SIG-M5 treated with dmso at 0.1 percent for 504 hours (cell line): ENCODE data around the gene DGUOK.
"Not testable (repeated sequence)": the region's sequence is repeated elsewhere in the genome, so short reads cannot be mapped to it uniquely, and the experiment has no call there.

Source experiments
- DNase-seq: peaks from one replicate; lab custom pipeline; 2025; ENCODE audit not compliant: unreplicated experiment; lab: John Stamatoyannopoulos, UW

DGUOK gene

DNA sequence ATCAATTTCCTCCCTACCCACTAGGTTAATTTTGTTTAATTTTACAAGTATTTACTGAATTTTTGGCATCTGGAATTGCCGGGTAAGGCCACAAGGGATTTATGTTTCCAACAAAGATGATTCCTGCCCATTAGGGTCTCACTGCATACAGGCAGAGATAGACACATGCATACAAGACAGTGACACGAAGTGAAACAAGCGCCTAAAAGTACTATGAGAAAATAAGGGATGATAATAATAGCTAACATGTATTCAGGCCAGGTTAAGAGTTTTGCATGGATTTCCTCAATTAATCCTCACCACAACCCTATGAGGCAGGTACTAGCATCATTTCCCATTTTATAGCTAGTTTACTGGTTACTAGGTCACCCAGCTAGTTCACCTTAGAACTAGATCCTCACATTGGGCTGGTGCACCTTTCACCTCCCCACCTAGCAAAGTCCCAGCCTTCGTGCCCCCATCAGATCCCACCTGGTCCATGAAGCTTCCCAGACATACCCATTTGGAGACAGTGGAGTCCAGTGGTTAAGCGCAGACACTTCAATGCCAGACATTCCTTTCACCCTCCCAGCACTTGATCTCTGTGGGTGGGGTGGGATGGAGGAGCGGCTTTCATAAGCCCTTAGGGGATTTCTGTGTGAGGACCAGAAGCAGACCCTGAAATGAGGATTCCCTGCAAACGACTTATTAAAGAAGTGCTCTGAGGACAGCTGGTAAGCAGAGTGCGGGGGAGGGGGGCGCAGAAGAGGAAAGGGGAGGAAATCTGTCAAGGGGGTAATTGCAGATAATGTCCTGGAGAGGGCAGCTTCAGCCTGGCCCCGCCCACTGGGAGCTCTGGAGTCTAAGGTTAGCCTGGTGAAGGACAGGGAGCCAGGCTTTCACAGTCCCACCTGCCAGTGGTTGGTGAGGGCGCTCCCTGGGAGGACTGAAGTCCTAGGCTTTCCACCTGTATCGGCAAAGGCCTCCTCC, 5.8 kb upstream of the DGUOK start:
- DNase-seq = peak; percentile 48

DNA sequence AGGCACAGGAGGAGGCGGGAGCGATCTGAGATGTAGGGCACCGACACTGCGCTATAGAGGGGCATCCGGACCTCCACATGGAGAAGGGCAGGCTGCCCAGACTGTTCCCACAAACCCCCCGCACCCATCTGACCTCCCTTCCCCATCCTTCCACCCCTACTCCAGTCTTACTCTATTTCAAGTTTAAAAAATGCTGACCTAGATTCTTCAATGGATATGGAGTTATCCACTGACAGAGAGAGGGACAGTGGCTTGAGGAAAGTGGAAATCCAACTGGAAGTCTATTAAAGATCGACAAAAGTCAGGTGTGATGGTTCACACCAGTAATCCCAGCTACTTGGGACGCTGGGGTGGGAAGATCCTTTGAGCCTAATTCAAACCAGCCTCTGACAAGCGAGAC, 5.1 kb upstream of the DGUOK start:
- DNase-seq = no peak

DNA sequence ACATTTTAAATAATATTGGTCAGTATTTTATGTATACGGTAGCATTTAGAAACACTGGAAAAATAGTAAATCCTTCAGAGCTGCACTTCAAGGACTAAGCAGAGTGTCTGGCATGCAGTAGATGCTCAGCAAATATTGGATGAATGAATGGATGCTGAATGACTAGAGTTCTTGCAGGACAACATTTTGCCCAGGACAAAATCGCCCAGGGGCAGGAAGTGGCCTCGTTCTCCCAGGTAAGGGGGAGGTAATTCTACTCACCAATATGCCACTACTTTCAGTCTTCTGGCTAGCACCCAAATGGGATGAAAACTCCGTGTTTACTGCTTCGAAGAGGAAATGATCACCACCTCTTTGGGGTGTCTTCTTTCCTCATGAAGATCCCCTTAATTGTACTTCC, 4.0 kb upstream of the DGUOK start:
- no peak for DNase-seq

DNA sequence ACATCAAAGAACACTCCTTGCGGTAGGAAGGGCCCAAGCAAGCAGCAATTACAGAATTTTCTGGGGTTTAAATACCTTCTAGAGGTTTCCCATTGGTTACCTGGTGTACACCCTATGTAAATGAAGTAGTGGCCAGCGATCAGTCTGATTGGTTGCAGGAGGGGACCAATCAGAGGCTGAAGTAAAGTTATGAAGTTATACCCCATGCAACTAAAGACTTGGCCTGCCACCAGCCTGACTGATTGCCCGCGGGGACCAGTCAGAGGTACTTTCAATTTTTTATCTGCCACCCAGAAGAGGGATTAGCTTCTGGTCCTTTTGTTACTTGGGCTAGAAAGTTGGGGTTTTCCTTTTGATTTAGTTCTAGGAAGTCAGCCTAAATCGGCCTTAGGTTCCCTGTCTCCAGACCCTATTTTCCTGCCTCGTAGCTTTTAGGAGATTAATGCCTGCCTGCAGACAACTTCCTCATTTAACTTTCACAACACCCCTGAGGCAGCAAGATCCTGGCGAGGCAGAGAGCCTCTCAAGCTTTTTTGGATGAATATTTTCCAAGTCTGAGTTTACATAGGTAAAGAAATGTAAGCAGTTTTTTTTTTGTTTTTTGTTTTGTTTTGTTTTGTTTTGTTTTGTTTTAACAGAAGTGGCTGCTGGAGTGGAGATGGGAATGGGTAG, 1.5 kb upstream of the DGUOK start:
- peak; percentile 39 for DNase-seq

DNA sequence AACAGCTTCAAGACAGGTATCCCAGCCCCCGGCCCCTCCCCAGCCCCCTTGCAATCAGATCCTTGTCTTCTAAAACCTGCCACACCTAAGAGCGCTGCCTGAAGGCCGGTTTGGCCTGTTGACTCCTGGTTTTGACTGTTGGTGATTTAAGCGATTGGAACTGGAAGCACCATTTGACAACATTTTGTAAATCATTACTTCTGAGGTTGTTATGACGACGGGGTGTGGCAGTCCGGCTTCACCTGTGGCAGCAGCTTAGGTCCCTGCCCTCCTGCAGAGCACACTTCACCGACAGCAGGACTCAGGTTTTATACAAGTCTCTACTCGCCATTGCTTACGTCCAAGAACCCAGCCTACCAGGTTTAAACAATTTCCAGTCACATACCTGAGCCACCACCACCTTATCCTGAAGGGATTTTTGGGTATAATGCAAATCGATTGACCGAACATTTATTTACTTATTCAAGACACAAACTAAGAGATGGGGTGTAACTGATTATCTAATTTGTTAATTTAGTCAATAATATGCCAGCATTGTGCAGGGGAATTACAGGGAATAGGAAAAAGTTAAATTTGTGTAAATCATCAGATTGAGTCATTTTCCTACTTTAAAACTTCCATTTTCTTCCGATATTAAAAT, 707 bp upstream of the DGUOK start:
- DNase-seq = peak; percentile 43

DNA sequence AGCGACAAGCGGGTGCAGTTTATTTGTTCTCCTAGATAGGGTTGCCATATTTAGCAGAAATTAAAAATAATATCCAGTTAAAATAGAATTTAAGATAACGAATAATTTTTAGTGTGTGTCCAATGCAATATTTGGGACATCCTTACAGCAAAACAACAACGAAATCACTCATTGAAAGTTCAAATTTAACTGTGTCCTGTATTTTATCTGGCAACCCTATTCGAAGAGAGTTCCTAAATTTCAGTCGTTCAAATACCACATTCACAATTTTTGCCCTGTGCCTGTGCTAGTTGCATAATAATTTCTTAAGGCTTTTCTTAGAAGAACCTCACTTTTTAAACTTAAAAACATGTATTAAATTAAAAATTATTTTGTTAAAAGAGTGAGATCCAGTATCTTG, 664 bp downstream of the DGUOK start:
- no peak for DNase-seq

DNA sequence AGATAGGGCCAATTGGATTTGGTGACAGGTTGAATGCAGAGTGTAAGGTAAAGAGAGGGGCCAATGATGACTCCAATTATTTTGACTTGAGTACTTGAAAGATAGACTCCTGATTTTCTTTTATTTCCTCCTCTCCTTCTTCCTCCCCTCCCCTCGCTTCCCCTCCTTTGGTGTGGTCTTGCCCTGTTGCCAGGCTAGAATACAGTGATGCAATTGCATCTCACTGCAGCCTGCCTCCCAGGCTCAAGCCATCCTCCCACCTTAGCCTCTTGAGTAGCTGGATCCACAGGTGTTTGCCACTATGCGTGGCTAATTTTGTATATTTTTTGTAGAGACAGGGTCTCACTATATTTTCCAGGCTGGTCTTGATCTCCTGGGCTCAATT, 2.3 kb downstream of the DGUOK start:
- DNase-seq = peak; percentile 19

DNA sequence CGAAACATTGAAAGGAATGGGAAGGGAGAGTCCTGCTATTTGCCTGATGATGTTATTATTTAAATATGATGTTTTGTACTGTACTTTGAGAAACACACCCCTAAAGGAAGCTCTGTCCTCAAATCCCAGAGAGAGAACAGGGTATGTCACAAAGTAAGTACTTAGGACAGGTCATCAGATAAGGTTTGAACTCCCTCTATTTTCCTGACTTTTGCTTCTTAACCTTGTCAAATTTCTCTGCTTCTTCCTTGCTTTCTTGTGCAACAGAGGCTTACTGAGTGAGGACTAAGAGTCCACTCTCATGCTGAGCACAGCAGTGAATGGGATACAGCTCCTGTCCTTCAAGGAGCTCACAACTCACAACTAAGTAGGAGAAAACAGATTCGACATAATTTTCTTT, 3.7 kb downstream of the DGUOK start:
- no peak for DNase-seq

DNA sequence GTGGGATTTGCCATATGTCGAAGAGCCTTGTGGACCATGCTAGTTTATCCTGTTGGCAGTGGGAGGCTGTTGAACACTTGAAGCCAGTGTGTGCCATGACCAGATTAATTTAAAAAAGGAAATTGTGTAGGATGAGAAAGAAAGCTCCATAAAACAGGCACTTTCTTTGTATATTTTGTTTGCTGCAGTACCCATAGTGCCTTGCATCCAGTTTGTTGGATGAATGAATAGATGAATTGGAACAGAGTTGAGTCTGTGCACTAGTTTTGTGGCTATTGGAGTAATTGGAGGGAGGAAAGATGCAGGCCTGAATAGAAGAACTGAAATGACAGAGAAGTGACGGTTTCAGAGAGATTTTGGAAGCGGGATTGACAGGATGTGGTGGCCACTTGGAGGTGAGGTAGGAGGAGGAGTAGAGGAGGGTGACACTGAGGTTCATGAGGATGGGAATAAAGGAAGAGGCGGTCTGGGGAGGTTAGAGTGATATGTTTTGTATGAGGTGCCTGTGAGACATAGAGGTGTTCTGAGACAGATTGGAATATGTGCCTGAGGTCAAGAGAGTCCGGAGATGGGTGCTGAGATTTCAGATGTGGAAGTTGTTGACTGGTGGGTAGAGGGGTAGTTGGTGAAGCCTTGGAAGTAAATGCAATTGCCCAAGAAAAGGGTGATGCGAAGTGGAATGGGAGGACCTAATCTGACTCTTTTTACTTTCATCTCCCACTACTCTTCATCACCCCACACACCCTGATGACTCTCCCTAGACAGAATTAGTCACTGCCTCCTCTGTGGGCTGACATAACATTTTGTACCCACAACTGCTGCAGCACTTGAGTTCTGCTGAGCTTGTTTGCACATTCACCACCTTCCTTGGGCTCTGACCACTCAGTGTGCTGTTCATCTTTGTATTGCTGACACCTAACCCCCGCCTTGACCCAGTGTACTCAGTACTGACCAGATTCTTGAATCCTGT, 5.1 kb downstream of the DGUOK start:
- no peak for DNase-seq

DNA sequence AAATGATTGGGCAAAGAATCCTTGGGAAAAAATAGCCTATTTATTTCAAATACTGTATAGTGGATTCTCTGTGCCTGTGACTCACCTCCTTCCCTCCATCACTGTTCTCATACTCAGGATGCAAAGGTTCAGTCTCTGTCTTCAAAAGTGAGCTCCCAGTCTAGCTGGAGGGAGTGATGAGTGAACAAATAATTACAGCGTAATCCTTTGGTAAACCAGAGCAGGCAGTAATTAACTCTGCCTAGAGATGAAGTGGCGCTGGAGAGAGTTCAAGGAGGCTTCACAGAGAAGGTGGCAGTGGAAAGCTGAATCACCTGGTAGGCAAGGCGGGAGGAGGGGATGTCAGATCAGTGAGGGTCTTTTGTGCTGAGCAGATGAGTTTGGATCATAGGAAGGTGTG, 6.5 kb downstream of the DGUOK start:
- no peak for DNase-seq

DNA sequence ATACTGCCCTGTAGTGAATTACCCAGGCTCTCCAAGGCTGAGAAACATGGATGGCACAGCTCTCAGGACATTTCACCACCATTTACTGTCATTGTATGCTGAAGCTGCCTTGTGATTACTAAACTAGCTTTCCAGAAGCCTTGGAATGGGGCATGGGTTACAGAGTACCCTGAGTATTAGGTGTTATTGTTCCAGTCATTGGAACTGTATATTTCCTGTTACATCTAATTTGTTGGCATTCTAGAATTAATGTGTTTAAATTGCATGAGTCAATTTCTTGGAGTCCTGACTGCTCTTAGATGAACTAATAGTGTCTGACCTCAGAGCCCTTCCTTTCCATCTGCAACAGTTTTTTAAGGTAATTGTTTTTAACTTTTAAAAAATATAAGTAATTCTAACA, 9.0 kb downstream of the DGUOK start:
- DNase-seq = no peak

DNA sequence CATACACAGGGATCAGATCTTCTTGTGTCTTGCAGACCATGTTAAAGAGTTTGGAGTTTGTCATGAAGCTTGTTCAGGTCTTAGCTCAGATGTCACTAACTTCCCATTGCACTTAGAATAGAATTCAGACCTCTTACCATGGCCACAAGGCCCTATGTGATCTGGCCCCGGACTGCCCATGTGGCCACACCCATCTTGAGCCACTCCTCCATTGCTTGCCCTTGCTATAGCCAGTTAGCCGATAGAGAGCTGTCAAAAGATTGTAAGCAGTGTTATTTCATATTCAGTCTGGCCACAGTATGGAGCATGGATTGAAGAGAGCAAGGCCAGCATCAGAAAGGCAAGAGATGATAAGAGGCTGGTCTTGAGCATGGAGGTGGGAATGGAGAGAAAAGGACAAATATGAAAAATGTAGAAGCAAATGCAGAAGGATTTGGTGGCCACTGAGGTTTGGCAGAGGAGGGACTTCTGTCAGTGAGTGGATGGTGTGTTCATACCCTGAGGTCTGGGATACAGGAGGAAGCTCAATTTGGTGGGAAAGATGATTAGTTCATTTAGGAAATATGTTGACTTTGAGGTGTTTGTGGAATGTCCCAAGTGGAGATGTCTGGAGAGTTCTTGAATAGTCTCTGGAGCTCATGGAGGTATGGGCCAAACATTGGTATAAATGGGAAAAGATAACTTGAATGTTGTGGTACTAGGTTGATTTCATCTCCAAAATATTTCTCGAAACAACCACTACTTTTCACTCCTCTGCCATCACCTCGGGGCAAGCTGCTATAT, 10.6 kb downstream of the DGUOK start:
- no peak for DNase-seq

DNA sequence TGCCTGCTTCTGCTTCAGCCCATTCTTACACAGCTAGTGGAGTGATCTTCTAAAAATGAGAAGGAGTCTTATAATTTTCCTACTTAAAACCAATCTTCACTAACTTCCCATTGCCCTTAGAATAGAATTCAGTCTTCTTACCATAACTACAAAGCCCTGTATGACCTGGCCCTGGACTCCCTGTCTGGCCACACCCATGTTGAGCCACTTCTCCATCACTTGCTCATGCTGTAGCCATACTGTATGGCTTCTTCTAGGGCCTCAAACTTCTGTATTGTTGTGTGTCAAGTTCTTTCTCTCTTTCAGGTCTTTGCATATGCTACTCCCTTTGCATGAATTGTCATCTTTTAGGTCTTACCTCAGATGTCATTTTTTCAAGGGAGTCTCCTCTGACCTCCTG, 11.2 kb downstream of the DGUOK start:
- DNase-seq = no peak

DNA sequence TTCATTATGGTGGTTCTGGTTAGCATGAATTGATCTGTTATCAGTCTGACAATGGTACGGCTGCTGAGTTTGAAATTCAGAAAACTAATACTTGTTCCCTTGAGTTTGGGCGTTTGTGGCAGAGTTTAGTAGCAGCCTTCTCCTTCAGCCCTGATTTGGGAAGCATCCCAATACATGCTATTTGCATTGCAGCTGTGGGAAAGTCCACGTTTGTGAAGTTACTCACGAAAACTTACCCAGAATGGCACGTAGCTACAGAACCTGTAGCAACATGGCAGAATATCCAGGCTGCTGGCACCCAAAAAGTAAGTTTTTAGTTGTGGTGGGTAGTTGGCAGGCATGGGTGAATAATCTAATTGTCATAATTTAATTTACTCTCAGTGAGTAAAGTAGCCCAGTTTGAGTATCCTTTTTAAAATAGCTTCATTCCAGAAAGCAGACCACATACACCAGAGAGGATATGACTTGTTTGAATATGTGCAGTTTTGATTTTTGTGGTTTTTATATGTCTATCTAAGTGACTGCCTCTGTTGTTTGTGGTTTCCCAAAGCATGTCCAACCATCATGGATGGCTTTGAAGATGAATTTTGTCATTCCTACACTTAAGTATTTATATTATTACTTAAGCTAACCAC, 12.2 kb downstream of the DGUOK start:
- DNase-seq = no peak

DNA sequence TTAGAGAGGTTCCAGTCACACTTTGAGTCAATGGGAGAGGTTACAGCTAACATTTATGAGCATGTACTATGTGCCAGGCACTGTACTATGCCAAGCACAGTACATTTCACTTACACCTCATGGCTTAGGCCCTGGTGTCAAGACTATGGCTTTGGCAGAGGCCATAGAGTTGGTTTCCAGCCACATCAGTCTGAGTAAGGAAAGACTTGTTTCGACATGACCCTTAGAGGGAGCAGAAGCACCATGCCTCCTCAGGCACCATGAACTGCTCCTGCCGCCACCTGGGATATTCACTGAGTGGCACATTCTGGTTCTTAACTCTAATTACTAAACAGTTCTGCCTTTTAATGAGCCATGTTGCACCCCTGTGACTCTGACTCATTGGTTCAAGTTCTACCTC, 12.7 kb downstream of the DGUOK start:
- peak; percentile 14 for DNase-seq

DNA sequence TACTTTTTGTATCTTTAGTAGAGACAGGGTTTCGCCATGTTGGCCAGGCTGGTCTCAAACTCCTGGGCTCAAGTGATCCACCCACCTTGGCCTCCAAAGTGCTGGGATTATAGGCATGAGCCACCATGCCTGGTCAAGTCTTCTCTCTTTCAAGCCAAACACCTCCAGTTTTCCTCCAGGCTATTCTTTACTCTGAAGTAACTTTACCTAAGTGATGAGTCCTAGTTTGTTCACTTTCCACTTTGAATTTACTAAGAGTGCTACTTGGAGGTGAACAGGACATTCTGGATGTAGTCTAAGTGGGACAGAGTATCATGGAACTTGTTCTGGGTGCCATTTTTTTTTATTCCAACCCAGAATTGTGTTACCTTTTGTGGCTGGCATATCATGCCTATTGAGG, 13.4 kb downstream of the DGUOK start:
- DNase-seq = not testable (repeated sequence)

DNA sequence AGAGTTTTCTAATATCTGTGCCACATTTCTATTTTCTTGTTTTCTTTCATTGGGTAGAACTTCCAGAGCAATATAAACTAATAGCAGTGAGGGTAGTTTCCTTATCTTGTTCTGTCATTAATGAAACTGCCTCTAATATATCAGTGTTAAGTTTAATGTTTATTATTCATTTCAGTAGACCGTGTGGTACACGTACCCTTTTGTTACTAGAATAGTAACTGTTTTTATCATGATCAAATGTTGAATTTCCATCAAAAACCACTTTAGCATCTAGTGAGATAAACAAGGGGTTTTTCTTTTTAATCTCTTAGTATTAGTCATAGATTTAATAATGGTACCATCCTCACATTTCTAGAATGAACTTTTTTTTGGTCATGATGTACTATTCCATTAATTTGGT, 16.0 kb downstream of the DGUOK start:
- no peak for DNase-seq

DNA sequence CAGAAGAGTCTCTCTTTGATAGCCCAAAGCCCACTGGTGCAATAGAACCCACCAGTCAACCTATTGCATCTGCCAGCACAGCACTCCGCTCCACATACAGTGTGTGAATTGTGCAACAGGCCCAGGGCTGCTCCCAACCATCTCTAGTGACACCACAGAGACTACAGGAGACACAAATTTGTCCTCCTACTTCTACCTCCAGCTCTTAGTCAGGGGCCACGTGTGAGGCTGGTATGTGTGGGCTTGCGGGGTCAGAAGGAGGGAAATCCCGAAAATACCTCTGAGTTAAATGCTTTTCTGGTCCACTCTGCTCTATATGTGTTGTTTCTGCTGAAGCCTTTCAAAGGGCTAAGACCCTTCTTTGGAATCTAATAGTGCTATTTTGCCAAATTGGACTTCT, 18.0 kb downstream of the DGUOK start:
- no peak for DNase-seq

DNA sequence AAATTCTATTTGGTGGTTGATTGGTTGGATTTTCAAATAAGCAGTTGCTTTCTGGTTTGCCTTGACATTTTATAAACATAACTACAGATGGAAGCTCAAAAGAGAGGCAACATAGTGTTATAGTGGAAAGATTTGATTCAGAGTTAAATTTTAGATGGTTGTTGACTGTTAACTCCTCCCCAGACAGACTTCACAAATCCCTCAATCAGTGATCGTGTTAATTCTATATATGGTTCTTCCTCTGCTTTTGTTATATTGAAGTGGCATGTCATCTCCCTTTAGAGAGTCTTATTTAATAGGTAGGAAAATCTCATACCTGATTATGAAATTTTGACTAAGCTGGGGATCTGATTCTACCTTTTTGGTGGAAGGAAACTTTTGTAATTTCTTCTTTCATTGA, 19.5 kb downstream of the DGUOK start:
- no peak for DNase-seq

DNA sequence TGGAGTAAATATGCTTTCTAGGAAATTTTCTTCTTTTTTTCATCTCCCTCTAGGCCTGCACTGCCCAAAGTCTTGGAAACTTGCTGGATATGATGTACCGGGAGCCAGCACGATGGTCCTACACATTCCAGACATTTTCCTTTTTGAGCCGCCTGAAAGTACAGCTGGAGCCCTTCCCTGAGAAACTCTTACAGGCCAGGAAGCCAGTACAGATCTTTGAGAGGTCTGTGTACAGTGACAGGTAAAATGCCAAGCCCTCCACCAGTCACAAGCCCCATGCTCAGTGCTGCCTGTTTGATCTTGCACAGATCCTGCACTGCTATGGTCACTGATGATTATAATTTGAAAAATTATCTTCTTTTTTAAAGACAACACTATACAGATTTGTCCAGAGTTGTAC, 20.0 kb downstream of the DGUOK start:
- DNase-seq = no peak
